GM12878 (cell line): Measurements from ENCODE around the gene ARAP1. TPM values are rescaled to one million over a fixed set of nuclear protein-coding genes. Genes with fewer than 3 reads are reported as not detected.

Experiments used
- IRF4 ChIP-seq: IDR thresholded peaks from 2 replicates; pipeline ENCODE4 v1.6.1; 2011; ENCODE audit warnings: low read depth, low read length
- NFYA ChIP-seq: IDR thresholded peaks from 2 replicates; pipeline ENCODE4 v1.6.1; 2011; ENCODE audit warnings: low read depth, mild to moderate bottlenecking, low read length, improper control_type of control experiment, borderline replicate concordance
- NR2F1 ChIP-seq: fragments of 450-650 bp; conservative IDR thresholded peaks from 2 replicates; pipeline ENCODE4 v1.6.1; 2017; ENCODE audit warnings: mild to moderate bottlenecking
- RFX5 ChIP-seq: IDR thresholded peaks from 2 replicates; pipeline ENCODE4 v1.6.1; 2011; ENCODE audit warnings: low read depth, low read length, improper control_type of control experiment
- SMAD1 ChIP-seq: fragments of 450-650 bp; IDR thresholded peaks from 2 replicates; pipeline ENCODE4 v1.6.1; 2018; ENCODE audit warnings: mild to moderate bottlenecking, low read depth; ENCODE audit not compliant: partially characterized antibody
- TBL1XR1 ChIP-seq: IDR thresholded peaks from 2 replicates; pipeline ENCODE4 v1.6.1; 2012; ENCODE audit warnings: low read depth, low read length, improper control_type of control experiment
- polyA plus RNA-seq, 11 experiments: library from polyadenylated mRNA; depleted of rRNA in 4 of 11; unstranded in 6 of 11; stranded (reverse) in 5 of 11; fragments of >200 nt; fragmentation: Nextera tagmentation in 4 of 11; fragmentation: Illumina TruSeq in 1 of 11; extraction: Ambion mirVana in 4 of 11; extraction: Trizol in 1 of 11; gene quantifications; 1 replicate in 1 of 11; 2 replicates in 10 of 11; pipeline versions ENCODE4 v1.2.1 to v1.2.3, GENCODE V29; 2011 to 2016; ENCODE audit warnings: inconsistent platforms in 2 of 11, missing spikeins in 2 of 11, low read depth in 1 of 11
- total RNA-seq, 4 experiments: library from RNA; depleted of rRNA in 3 of 4; stranded (reverse); fragments of >200 nt in 3 of 4; fragmentation: Illumina TruSeq in 1 of 4; extraction: Trizol in 1 of 4; gene quantifications; 2 replicates each; pipeline versions ENCODE4 v1.2.1 to v1.2.3, GENCODE V29; 2013 to 2021
- TF ChIP-seq, protein P1 (sequence below): IDR thresholded peaks from 2 replicates; pipeline ENCODE4 v1.6.1; 2011; ENCODE audit warnings: low read depth, low read length, improper control_type of control experiment, borderline replicate concordance
- TF ChIP-seq, protein P2 (sequence below): fragments of 450-650 bp; IDR thresholded peaks from 2 replicates; pipeline ENCODE4 v1.6.1; 2016; ENCODE audit warnings: mild to moderate bottlenecking, moderate library complexity, borderline replicate concordance

Gene ARAP1
- total and polyA plus RNA-seq, 10 of the 15 experiments (the other 5 are each of a cell fraction or from before 2014, with no cell fraction given), result 0.55 to 102 (median 51.0) TPM

DNA sequence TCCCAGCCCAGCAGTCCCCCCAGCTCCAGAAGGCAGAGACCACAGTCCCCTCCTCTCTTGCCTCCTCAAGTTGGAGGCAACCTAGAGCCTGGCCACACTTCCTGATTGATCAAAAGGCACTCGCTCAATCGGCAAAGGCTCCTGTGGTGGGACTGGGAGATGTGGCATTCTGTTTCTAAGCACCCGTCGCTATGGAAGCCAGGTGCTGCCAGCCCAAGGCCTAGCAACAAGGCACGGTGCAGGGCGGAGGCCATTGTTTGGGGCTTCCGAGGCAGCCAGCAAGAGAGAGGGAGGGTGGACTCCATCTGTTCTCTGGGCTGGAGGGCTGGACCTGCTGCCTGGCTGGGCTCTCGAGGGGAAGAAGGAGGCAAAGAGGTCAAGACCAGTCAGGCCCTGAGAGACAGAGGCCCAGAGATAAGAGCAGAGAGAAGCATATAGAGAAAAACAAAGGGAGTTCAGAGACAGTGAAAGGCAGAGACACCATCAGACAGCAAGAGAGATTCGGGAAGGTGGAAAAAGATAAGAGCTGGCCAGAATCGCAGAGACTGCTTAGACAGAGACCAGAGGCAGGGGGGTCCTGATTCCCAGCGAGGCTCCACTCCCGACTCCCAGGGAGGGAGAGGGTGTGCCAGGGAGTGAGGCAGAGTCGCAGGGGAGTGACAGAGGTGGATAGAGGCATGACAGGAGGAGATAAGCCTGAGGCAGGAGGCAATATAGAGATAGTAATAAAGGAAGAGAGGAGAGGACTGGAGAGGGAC, 99.2 kb downstream of the ARAP1 start (continued):
- TF ChIP-seq, protein P1, sequence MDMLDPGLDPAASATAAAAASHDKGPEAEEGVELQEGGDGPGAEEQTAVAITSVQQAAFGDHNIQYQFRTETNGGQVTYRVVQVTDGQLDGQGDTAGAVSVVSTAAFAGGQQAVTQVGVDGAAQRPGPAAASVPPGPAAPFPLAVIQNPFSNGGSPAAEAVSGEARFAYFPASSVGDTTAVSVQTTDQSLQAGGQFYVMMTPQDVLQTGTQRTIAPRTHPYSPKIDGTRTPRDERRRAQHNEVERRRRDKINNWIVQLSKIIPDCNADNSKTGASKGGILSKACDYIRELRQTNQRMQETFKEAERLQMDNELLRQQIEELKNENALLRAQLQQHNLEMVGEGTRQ, result no peak
- TF ChIP-seq NR2F1 (no peak), NFYA (no peak), RFX5 (no peak), TBL1XR1 (no peak), SMAD1 (no peak), IRF4 (no peak)
- TF ChIP-seq, protein P2, sequence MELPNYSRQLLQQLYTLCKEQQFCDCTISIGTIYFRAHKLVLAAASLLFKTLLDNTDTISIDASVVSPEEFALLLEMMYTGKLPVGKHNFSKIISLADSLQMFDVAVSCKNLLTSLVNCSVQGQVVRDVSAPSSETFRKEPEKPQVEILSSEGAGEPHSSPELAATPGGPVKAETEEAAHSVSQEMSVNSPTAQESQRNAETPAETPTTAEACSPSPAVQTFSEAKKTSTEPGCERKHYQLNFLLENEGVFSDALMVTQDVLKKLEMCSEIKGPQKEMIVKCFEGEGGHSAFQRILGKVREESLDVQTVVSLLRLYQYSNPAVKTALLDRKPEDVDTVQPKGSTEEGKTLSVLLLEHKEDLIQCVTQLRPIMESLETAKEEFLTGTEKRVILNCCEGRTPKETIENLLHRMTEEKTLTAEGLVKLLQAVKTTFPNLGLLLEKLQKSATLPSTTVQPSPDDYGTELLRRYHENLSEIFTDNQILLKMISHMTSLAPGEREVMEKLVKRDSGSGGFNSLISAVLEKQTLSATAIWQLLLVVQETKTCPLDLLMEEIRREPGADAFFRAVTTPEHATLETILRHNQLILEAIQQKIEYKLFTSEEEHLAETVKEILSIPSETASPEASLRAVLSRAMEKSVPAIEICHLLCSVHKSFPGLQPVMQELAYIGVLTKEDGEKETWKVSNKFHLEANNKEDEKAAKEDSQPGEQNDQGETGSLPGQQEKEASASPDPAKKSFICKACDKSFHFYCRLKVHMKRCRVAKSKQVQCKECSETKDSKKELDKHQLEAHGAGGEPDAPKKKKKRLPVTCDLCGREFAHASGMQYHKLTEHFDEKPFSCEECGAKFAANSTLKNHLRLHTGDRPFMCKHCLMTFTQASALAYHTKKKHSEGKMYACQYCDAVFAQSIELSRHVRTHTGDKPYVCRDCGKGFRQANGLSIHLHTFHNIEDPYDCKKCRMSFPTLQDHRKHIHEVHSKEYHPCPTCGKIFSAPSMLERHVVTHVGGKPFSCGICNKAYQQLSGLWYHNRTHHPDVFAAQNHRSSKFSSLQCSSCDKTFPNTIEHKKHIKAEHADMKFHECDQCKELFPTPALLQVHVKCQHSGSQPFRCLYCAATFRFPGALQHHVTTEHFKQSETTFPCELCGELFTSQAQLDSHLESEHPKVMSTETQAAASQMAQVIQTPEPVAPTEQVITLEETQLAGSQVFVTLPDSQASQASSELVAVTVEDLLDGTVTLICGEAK, result no peak
